ENCODE measurements around the gene EVA1C.

DNA sequence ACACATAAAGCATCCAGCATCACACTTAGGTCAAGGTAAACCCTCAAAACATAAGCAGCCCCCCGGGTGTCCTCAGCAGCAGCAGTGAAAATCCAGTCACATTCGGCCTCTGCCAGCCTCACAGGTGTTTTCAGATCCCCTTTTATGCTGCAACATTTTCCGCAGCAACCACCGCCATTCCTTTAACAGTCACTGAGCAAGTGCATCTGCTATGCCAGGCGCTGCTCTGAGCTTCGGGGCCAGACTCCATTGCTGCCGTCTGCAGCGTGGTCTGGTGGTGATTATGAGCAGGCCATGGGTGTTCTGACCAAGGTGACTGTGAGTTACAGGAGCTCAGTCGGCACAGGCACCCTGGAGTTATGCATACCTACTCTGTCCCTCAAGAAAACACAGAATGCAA lies 24.2 kb upstream of the EVA1C start:
- TF ChIP-seq POLR2AphosphoS5 (IDR thresholded peaks at IDR 0.05; ENCODE audit: low read depth, low read length) (no peak), FOXP2 (optimal IDR thresholded peaks at IDR 0.05; ENCODE audit: borderline replicate concordance, extremely low read depth, extremely low read length, insufficient read depth) (no peak), SIN3A (IDR thresholded peaks at IDR 0.05; ENCODE audit: borderline replicate concordance, insufficient read depth, low read length) (no peak), TAF1 (IDR thresholded peaks at IDR 0.05; ENCODE audit: borderline replicate concordance, insufficient read depth, low read length) (no peak)
- TF ChIP-seq, protein P1, sequence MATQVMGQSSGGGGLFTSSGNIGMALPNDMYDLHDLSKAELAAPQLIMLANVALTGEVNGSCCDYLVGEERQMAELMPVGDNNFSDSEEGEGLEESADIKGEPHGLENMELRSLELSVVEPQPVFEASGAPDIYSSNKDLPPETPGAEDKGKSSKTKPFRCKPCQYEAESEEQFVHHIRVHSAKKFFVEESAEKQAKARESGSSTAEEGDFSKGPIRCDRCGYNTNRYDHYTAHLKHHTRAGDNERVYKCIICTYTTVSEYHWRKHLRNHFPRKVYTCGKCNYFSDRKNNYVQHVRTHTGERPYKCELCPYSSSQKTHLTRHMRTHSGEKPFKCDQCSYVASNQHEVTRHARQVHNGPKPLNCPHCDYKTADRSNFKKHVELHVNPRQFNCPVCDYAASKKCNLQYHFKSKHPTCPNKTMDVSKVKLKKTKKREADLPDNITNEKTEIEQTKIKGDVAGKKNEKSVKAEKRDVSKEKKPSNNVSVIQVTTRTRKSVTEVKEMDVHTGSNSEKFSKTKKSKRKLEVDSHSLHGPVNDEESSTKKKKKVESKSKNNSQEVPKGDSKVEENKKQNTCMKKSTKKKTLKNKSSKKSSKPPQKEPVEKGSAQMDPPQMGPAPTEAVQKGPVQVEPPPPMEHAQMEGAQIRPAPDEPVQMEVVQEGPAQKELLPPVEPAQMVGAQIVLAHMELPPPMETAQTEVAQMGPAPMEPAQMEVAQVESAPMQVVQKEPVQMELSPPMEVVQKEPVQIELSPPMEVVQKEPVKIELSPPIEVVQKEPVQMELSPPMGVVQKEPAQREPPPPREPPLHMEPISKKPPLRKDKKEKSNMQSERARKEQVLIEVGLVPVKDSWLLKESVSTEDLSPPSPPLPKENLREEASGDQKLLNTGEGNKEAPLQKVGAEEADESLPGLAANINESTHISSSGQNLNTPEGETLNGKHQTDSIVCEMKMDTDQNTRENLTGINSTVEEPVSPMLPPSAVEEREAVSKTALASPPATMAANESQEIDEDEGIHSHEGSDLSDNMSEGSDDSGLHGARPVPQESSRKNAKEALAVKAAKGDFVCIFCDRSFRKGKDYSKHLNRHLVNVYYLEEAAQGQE (IDR thresholded peaks at IDR 0.05; ENCODE audit: insufficient read depth in 1 of 2, low read depth in 2 of 2, low read length in 2 of 2): no peak

Measured in PFSK-1 (cell line).